ENCODE data around the gene ITIH1.

ITIH1 gene

DNA sequence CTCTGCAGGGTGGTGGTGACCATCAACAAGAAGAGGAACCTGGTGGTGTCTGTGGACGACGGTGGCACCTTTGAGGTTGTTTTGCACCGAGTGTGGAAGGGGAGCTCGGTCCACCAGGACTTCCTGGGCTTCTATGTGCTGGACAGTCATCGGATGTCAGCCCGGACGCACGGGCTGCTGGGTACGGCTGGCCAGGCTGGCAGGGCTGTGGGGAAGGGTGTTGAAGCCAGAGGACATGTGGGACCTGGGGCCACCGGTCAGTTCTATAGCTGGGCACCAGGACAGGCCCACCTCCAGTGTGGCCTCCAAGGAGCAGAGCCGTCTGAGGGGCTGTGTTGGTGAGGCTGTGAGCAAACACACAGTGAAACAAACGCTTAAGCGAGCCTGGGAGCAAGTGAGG lies 13.3 kb downstream of the ITIH1 start:
- no peak for FAIRE-seq

DNA sequence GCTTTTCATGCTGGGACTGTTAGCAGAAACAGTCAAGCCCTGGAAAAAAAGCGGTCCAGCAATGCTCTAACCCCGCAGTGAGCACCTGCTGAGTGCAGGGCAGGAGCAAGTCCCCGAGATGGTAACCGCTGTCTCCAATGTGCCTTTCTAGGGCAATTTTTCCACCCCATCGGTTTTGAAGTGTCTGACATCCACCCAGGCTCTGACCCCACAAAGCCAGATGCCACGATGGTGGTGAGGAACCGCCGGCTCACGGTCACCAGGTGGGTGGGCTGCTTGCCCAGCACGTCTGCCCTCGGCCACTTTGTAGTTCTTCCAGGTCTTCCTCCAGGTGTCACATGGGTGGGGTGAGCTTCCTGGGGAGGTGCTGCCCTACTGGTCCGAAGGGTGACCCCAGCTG lies 14.0 kb downstream of the ITIH1 start:
- no peak for FAIRE-seq

GRCh38 chr3:52791928-52792327 lies 14.5 kb downstream of the ITIH1 start:
- FAIRE-seq: no peak

GRCh38 chr3:52792413-52792812 lies 15.0 kb downstream of the ITIH1 start:
- no peak for FAIRE-seq

GRCh38 chr3:52792961-52793695 lies 15.7 kb downstream of the ITIH1 start:
- FAIRE-seq: no peak

GRCh38 chr3:52793702-52794611 lies 16.6 kb downstream of the ITIH1 start:
- no peak for FAIRE-seq

DNA sequence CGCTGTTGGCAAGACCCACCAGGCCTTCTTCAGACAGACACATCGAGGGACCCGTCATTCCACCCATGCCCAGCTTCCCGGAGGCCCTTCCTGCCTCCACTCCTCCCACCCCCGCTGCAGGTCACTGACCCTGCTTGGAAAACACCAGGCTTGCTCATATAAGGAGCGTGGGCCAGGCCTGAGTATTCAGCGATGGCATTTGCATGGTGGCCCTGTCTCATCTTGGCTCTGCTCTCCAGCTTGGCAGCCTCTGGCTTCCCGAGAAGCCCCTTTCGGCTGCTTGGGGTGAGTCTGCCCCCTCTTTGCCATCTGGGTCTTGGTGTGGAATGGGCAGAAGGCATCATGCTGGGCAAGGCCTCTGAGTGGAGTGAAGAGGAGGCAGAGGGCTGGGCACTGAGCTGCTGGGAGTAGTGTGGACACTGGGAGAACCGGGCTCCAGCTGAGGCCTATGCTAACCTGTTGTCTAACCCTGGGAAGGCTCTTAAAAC lies 17.3 kb downstream of the ITIH1 start, which contains the start of gene ITIH3:
ITIH3 (plus strand) TSS at position 185 of the 488 bp plus-strand sequence; CDS start at position 193, 8 bp downstream.
- FAIRE-seq: no peak

- FAIRE-seq: no peak
Measured at GRCh38 chr3:52795298-52795900, 18.0 kb downstream of the ITIH1 start.

DNA sequence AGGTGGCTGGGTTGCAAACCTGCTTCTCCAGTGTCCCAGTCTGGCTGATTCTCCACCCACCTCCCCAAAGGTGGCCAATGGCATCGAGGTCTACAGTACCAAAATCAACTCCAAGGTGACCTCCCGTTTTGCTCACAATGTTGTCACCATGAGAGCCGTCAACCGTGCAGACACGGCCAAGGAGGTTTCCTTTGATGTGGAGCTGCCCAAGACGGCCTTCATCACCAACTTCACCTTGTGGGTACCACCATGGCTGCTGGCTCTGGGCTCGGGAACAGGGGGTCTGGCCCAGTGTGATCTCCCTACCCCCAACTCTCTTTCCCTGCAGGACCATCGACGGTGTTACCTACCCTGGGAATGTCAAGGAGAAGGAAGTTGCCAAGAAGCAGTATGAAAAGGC lies 19.0 kb downstream of the ITIH1 start:
- no peak for FAIRE-seq

GRCh38 chr3:52798376-52798977 lies 21.1 kb downstream of the ITIH1 start:
- FAIRE-seq: no peak

DNA sequence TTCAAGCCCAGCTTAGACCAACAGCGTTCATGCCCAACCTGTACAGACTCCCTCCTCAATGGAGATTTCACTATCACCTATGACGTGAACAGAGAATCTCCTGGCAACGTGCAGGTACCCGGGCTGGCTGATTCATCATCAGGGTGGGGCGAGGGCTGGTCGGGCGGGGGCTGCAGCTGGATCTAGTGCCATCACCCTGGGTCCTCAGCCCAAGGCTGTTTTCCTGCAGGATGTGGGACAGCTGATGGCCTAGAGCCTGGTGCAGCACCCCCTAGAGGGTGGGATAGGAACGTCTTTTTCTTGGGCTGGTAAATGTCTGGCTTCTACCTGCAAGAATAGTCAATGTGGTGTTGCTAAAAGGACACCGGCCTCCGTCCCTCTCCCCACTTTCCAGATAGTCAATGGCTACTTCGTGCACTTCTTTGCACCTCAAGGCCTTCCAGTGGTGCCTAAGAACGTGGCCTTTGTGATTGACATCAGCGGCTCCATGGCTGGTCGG lies 21.6 kb downstream of the ITIH1 start:
- no peak for FAIRE-seq

DNA sequence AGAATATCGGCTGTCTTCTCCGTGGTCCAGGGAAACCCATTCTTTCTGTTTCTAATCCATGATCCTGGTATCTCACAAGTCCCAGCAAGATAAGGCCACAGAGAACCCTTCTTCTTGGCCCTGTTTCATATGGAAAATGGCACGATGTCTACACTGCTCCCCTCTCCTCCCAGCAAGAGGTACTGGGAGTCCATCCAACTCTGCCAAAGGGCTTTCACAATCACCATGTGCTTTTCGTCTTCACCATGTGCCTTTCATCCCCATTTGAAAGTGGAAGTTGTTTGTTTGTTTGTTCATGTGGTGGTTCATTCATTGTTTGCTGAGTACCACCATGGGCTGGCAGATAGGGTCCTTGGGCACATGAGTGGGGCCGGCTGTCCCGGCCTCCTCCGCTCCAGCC lies 22.7 kb downstream of the ITIH1 start:
- FAIRE-seq: no peak

DNA sequence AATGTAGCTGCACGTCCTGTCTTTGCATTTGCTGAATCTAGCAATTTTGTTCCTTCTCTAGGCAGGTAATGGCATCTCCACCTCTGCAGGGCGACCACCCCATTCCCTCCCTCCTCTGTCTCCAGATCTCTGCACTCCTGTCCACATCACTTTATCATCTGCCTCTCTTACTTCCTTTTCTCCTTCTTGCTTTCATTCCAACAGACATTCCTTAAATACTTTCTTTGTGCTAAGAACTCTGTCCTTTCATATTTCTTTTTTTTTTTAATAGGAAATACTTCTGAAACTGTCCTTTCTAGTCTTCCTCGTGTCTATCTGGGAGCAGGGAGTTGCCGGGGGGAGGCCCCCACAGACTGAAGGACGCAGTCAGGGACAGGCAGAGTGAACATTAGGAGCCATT lies 24.4 kb downstream of the ITIH1 start:
- no peak for FAIRE-seq

DNA sequence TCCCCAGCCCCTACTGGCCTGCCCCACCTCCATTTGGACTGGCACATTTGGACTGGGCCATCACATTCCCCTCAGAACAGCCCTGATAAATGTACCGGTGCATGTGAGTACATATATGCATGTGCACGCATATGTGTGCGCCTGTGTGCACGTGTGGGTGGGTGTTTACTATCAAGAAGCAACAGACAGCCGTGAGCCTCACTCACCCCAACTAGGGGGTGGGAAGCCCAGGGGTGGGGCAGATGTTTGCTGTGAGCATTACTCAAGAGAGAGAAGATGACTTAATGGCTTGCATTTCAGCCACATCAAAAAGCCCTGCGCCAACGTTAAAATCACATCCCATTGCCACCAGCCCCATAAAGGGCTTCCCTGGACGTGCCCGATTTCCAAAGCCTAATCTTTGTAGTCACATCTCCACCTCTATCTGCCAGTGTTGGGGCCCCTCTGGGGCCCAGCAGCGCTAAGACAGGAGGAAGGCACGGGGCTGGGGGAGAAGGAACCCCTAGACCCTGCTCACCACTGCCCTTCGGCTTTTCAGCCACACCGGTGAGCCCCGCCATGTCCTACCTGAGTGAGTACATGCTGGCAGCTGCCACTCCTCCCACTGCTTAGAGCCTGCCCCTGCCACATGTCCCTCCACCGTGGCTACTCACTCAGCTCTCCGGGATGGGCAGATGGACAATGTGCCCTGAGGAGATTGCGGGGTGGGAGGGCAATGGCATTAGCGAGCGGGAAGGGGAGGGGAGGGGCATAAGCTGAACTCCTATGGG lies 28.1 kb downstream of the ITIH1 start:
- FAIRE-seq: no peak

DNA sequence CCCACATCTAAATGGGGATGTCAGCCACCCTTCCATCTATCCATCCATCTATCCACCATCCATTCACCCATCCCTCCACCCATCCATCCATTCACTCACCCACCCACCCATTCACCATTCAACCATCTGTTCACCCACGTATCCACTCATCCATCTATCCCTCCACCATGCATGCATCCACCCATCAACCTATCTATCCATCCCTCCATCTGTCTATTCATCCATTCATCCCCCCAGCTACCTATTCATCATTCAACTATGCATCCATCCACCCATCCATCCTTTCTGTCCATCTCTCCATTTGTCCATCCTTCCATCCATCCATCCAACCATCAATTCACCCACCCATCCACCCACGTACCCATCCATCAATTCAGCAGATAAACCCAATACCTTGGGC lies 31.8 kb downstream of the ITIH1 start:
- FAIRE-seq: no peak

DNA sequence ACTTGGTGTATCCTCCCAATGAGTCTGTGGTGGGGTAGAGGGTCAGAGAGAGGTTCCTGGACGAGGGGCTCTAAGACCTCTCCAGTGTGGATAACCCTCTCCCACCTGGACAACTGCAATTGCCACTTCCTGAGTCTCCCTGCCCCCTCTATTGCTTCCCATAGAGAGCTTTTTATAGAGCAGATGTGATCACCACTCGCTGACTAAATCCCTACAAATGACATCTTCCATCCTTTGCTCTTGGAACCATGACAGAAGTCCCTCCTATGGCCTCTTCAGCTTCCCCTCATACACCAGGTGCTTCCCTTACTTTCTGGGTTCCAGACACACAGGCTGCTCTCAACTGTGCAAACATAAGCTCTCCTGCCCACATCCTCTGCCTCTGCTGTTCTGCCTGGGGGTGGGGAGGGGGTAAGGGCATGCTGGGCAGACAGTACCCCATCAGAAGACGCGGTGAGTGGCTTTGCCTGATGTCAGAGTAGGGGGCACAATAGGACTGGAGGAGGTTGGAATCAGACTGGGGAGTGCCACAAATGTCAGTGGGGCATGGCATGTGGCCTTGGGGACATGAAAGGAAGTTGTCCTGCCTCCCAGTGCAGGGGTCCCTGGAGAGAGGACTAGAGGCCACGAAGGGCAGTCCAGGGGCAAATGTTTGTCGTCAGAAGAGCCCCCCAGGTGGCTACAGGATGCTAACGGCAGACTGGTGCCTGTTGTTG lies 32.4 kb downstream of the ITIH1 start:
- no peak for FAIRE-seq

GRCh38 chr3:52810923-52811322 lies 33.5 kb downstream of the ITIH1 start:
- no peak for FAIRE-seq

- no peak for FAIRE-seq
Measured at GRCh38 chr3:52811452-52812011, 34.1 kb downstream of the ITIH1 start.

- FAIRE-seq: no peak
Measured at GRCh38 chr3:52813810-52814209, 36.4 kb downstream of the ITIH1 start.

DNA sequence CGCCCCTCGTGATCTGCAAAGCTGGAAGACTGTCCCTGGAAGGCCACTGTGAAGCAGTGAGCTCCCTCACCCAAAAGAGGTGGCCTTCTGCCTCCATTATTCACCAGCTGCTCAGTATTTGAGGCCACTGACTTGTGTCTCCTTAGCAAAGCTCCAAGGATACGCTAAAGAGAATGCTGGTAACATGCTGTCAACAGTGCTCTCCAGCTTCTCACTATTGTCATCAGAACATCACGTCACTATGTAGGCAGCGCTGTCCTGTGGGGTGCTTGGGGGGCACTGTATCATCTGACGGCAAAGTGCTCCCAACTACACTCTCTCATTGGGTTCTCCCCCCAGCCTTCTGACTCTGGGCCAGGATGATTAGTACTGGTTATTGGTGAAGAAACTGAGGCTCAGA lies 38.8 kb downstream of the ITIH1 start:
- no peak for FAIRE-seq

- FAIRE-seq: no peak
Measured at GRCh38 chr3:52816654-52817053, 39.3 kb downstream of the ITIH1 start.
